ENCODE data around the gene JADE1. TPM values are rescaled to one million over a fixed set of nuclear protein-coding genes. Genes with fewer than 3 reads are reported as not detected.

Gene JADE1
- total RNA-seq, 2 experiments from 2014 or later: 25.4 to 28.3 TPM

- H3K27me3 Mint-ChIP-seq: no peaks in the 10 kb centered on the region
- no peak overlapping the region for H3K27ac Mint-ChIP-seq
- no peak overlapping the region for H3K4me3 Mint-ChIP-seq
- ChIA-PET POLR2A (no interaction called here), CTCF (no interaction called here)
- no peaks in the 10 kb centered on the region for H3K4me1 Mint-ChIP-seq (ENCODE audit: low read depth)
- H3K36me3 Mint-ChIP-seq: peaks cover 5% of the 10 kb centered on the region
- no peak for DNase-seq
- no peaks in the 10 kb centered on the region for H3K9me3 Mint-ChIP-seq
- intact Hi-C loops (cut with micrococcal nuclease): no loop called here
Measured at GRCh38 chr4:128904821-128905220, 95.3 kb downstream of the JADE1 start.

GRCh38 chr4:128906581-128906980, 97.1 kb downstream of the JADE1 start:
- no peaks in the 10 kb centered on the region for H3K4me1 Mint-ChIP-seq (ENCODE audit: low read depth)
- no peak for DNase-seq
- intact Hi-C loops (cut with micrococcal nuclease): no loop called here
- peaks cover 5% of the 10 kb centered on the region for H3K36me3 Mint-ChIP-seq
- no peaks in the 10 kb centered on the region for H3K27me3 Mint-ChIP-seq
- CTCF ChIA-PET: no interaction called here
- H3K4me3 Mint-ChIP-seq: no peak overlapping the region
- no peaks in the 10 kb centered on the region for H3K9me3 Mint-ChIP-seq
- POLR2A ChIA-PET: interaction anchor here (0.6 kb wide), 1 partner anchor 720 kb away, joined by 4 read pairs; no protein-coding TSS in a partner anchor
- no peak overlapping the region for H3K27ac Mint-ChIP-seq

GRCh38 chr4:128907981-128908380, 98.5 kb downstream of the JADE1 start:
- POLR2A ChIA-PET: no interaction called here
- DNase-seq: no peak
- intact Hi-C loops (cut with micrococcal nuclease): no loop called here
- H3K27ac Mint-ChIP-seq: no peak overlapping the region
- H3K4me3 Mint-ChIP-seq: no peak overlapping the region
- H3K27me3 Mint-ChIP-seq: no peaks in the 10 kb centered on the region
- no peaks in the 10 kb centered on the region for H3K9me3 Mint-ChIP-seq
- H3K4me1 Mint-ChIP-seq (ENCODE audit: low read depth): no peaks in the 10 kb centered on the region
- CTCF ChIA-PET: no interaction called here
- H3K36me3 Mint-ChIP-seq: no peaks in the 10 kb centered on the region

GRCh38 chr4:128908735-128909134, 99.2 kb downstream of the JADE1 start:
- no peaks in the 10 kb centered on the region for H3K27me3 Mint-ChIP-seq
- H3K27ac Mint-ChIP-seq: no peak overlapping the region
- intact Hi-C loops (cut with micrococcal nuclease): no loop called here
- H3K4me3 Mint-ChIP-seq: no peak overlapping the region
- ChIA-PET POLR2A (no interaction called here), CTCF (no interaction called here)
- H3K36me3 Mint-ChIP-seq: no peaks in the 10 kb centered on the region
- no peak for DNase-seq
- H3K9me3 Mint-ChIP-seq: no peaks in the 10 kb centered on the region
- H3K4me1 Mint-ChIP-seq (ENCODE audit: low read depth): no peaks in the 10 kb centered on the region

GRCh38 chr4:128913228-128913627, 103.7 kb downstream of the JADE1 start:
- CTCF ChIA-PET: no interaction called here
- H3K4me1 Mint-ChIP-seq (ENCODE audit: low read depth): peaks cover 6% of the 10 kb centered on the region
- H3K27ac Mint-ChIP-seq: no peak overlapping the region

GRCh38 chr4:128915544-128915943, 106.0 kb downstream of the JADE1 start:
- ChIA-PET POLR2A (no interaction called here), CTCF (interaction anchor here (0.6 kb wide), 1 partner anchor 1216 kb away, joined by 3 read pairs; no protein-coding TSS in a partner anchor)
- no peak overlapping the region for H3K27ac Mint-ChIP-seq
- peaks cover 5% of the 10 kb centered on the region for H3K36me3 Mint-ChIP-seq
- no peak for DNase-seq
- H3K4me3 Mint-ChIP-seq: no peak overlapping the region
- H3K27me3 Mint-ChIP-seq: no peaks in the 10 kb centered on the region
- peaks cover 10% of the 10 kb centered on the region for H3K4me1 Mint-ChIP-seq (ENCODE audit: low read depth)
- intact Hi-C loops (cut with micrococcal nuclease): no loop called here
- H3K9me3 Mint-ChIP-seq: no peaks in the 10 kb centered on the region

More at GRCh38 chr4:128913228-128913627, 103.7 kb downstream of the JADE1 start:
- Mint-ChIP-seq H3K36me3 (no peaks in the 10 kb centered on the region), H3K27me3 (no peaks in the 10 kb centered on the region), H3K9me3 (no peaks in the 10 kb centered on the region), H3K4me3 (no peak overlapping the region)
- intact Hi-C loops (cut with micrococcal nuclease): no loop called here
- POLR2A ChIA-PET: no interaction called here
- DNase-seq: no peak

GRCh38 chr4:128916832-128917231, 107.3 kb downstream of the JADE1 start:
- Mint-ChIP-seq H3K9me3 (no peaks in the 10 kb centered on the region), H3K4me1 (ENCODE audit: low read depth) (peaks cover 10% of the 10 kb centered on the region), H3K36me3 (peaks cover 11% of the 10 kb centered on the region), H3K27me3 (no peaks in the 10 kb centered on the region), H3K4me3 (no peak overlapping the region), H3K27ac (no peak overlapping the region)
- ChIA-PET POLR2A (no interaction called here), CTCF (no interaction called here)
- no peak for DNase-seq
- intact Hi-C loops (cut with micrococcal nuclease): no loop called here

- H3K27ac Mint-ChIP-seq: no peak overlapping the region
- H3K9me3 Mint-ChIP-seq: no peaks in the 10 kb centered on the region
- peaks cover 10% of the 10 kb centered on the region for H3K4me1 Mint-ChIP-seq (ENCODE audit: low read depth)
- CTCF ChIA-PET: no interaction called here
- H3K27me3 Mint-ChIP-seq: no peaks in the 10 kb centered on the region
- H3K36me3 Mint-ChIP-seq: peaks cover 11% of the 10 kb centered on the region
- intact Hi-C loops (cut with micrococcal nuclease): no loop called here
- no peak for DNase-seq
- H3K4me3 Mint-ChIP-seq: no peak overlapping the region
- POLR2A ChIA-PET: no interaction called here
Measured at GRCh38 chr4:128917781-128918180, 108.3 kb downstream of the JADE1 start.

- CTCF ChIA-PET: no interaction called here
- Mint-ChIP-seq H3K27me3 (no peaks in the 10 kb centered on the region), H3K27ac (no peak overlapping the region), H3K36me3 (peaks cover 21% of the 10 kb centered on the region), H3K4me1 (ENCODE audit: low read depth) (peaks cover 10% of the 10 kb centered on the region), H3K9me3 (no peaks in the 10 kb centered on the region), H3K4me3 (no peak overlapping the region)
- POLR2A ChIA-PET: no interaction called here
- DNase-seq: no peak
- intact Hi-C loops (cut with micrococcal nuclease): no loop called here
Measured at GRCh38 chr4:128921954-128922353, 112.5 kb downstream of the JADE1 start.
